Immature natural killer cell (primary cell): ENCODE results near the gene TGDS. TPM values are rescaled to one million over a fixed set of nuclear protein-coding genes. Genes with fewer than 3 reads are reported as not detected.
"Not testable (repeated sequence)": the region's sequence is repeated elsewhere in the genome, so short reads cannot be mapped to it uniquely, and the experiment has no call there.

Source experiments
- DNase-seq, 3 donors: peaks; one replicate each; pipeline ENCODE4 v3.0.0; 2022; ENCODE audit warnings: mixed read lengths in 1 of 3
- H3K27ac Mint-ChIP-seq, 6 donors: one replicate each; pipeline ENCODE4 v1.8.0; 2020; ENCODE audit warnings: mixed read lengths in 6 of 6, mild to moderate bottlenecking in 5 of 6, inconsistent platforms in 4 of 6, moderate library complexity in 3 of 6
- H3K27me3 Mint-ChIP-seq, 3 donors: one replicate each; pipeline ENCODE4 v1.8.0; 2020 to 2021; ENCODE audit warnings: low read depth in 3 of 3, mild to moderate bottlenecking in 3 of 3, mixed read lengths in 3 of 3, moderate library complexity in 3 of 3, inconsistent platforms in 1 of 3
- H3K36me3 Mint-ChIP-seq, 3 donors: one replicate each; pipeline ENCODE4 v1.8.0; 2020; ENCODE audit warnings: mixed read lengths in 3 of 3, inconsistent platforms in 2 of 3, mild to moderate bottlenecking in 2 of 3
- H3K4me1 Mint-ChIP-seq, 2 donors: one replicate each; pipeline ENCODE4 v1.8.0; 2020; ENCODE audit warnings: inconsistent platforms in 2 of 2, mild to moderate bottlenecking in 2 of 2, mixed read lengths in 2 of 2, moderate library complexity in 1 of 2
- H3K4me3 Mint-ChIP-seq, 5 donors: one replicate each; pipeline ENCODE4 v1.8.0; 2020; ENCODE audit warnings: mild to moderate bottlenecking in 5 of 5, mixed read lengths in 5 of 5, inconsistent platforms in 3 of 5, moderate library complexity in 3 of 5
- H3K9me3 Mint-ChIP-seq, 6 donors: one replicate each; pipeline ENCODE4 v1.8.0; 2020; ENCODE audit warnings: mild to moderate bottlenecking in 6 of 6, mixed read lengths in 6 of 6, inconsistent platforms in 4 of 6, moderate library complexity in 3 of 6
- polyA plus RNA-seq, 3 donors: library from polyadenylated mRNA; unstranded; fragments of 300-500 nt; fragmentation: Illumina TruSeq; gene quantifications; one replicate each; pipeline ENCODE4 v1.2.3, GENCODE V29; 2021

Gene TGDS, protein sequence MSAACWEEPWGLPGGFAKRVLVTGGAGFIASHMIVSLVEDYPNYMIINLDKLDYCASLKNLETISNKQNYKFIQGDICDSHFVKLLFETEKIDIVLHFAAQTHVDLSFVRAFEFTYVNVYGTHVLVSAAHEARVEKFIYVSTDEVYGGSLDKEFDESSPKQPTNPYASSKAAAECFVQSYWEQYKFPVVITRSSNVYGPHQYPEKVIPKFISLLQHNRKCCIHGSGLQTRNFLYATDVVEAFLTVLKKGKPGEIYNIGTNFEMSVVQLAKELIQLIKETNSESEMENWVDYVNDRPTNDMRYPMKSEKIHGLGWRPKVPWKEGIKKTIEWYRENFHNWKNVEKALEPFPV
- polyA plus RNA-seq: 10 to 100 TPM in 1 of 3 donors, 1 to 10 TPM in 2; 5.1 to 10.5 (median 8.9) TPM

- peak within 1 kb of the TSS; percentile 84 to 95 (median 94) for H3K27ac Mint-ChIP-seq
- peaks cover 0 to 8% (median 6%) of the 10 kb centered on the region in 3 donors for H3K27me3 Mint-ChIP-seq
- peak; percentile 88 to 90 (median 88) for DNase-seq
- H3K4me3 Mint-ChIP-seq: peak within 1 kb of the TSS; percentile 88 to 97 (median 94)
- H3K9me3 Mint-ChIP-seq: no peaks in the 10 kb centered on the region
- peaks cover 0 to 4% (median 0%) of the 10 kb centered on the region in 3 donors for H3K36me3 Mint-ChIP-seq
- H3K4me1 Mint-ChIP-seq: peaks cover 28 to 47% of the 10 kb centered on the region in 2 donors
These were observed at the start of gene TGDS for GRCh38 chr13:94595950-94596574. TSS of gene TGDS (minus strand) at chr13:94596152. CDS start at chr13:94596136, 16 bp downstream.

- peaks cover 0 to 4% (median 0%) of the 10 kb centered on the region in 3 donors for H3K36me3 Mint-ChIP-seq
- no peaks in the 10 kb centered on the region for H3K4me1 Mint-ChIP-seq
- H3K9me3 Mint-ChIP-seq: peaks cover 0 to 4% (median 0%) of the 10 kb centered on the region in 6 donors
- peaks cover 2 to 5% (median 4%) of the 10 kb centered on the region in 3 donors for H3K27me3 Mint-ChIP-seq
- H3K27ac Mint-ChIP-seq: no peak overlapping the region
- no peak overlapping the region for H3K4me3 Mint-ChIP-seq
- DNase-seq: no peak
These were observed 45.5 kb upstream of the TGDS start for GRCh38 chr13:94641409-94641941.

- peaks cover 0 to 4% (median 0%) of the 10 kb centered on the region in 3 donors for H3K36me3 Mint-ChIP-seq
- no peak overlapping the region for H3K4me3 Mint-ChIP-seq
- H3K27ac Mint-ChIP-seq: no peak overlapping the region
- H3K27me3 Mint-ChIP-seq: peaks cover 2 to 4% (median 2%) of the 10 kb centered on the region in 3 donors
- no peaks in the 10 kb centered on the region for H3K4me1 Mint-ChIP-seq
- DNase-seq: no peak
- H3K9me3 Mint-ChIP-seq: peaks cover 0 to 4% (median 0%) of the 10 kb centered on the region in 6 donors
These were observed 44.8 kb upstream of the TGDS start for GRCh38 chr13:94640721-94641120.

DNA sequence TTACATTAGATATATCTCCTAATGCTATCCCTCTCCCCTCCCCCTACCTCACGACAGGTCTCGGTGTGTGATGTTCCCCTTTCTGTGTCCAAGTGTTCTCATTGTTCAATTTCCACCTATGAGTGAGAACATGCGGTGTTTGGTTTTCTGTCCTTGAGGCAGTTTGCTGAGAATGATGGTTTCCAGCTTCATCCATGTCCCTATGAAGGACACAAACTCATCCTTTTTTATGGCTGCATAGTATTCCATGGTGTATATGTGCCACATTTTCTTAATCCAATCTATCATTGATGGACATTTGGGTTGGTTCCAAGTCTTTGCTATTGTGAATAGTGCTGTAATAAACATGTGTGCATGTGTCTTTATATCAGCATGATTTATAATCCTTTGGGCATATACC lies 41.7 kb upstream of the TGDS start:
- not testable (repeated sequence) for DNase-seq

GRCh38 chr13:94636942-94637578 lies 41.1 kb upstream of the TGDS start:
- Mint-ChIP-seq H3K9me3 (peaks cover 0 to 4% (median 0%) of the 10 kb centered on the region in 6 donors), H3K4me1 (no peaks in the 10 kb centered on the region), H3K27ac (no peak overlapping the region), H3K27me3 (peaks cover 0 to under 1% (median 0%) of the 10 kb centered on the region in 3 donors), H3K4me3 (no peak overlapping the region), H3K36me3 (peaks cover 0 to 11% (median 8%) of the 10 kb centered on the region in 3 donors)
- DNase-seq: no peak

More for the DNA sequence above, 41.7 kb upstream of the TGDS start:
- not testable (repeated sequence) for H3K27ac Mint-ChIP-seq, H3K36me3 Mint-ChIP-seq, H3K9me3 Mint-ChIP-seq, H3K27me3 Mint-ChIP-seq, H3K4me1 Mint-ChIP-seq, H3K4me3 Mint-ChIP-seq

GRCh38 chr13:94636096-94636495 lies 40.1 kb upstream of the TGDS start:
- not testable (repeated sequence) for H3K27ac Mint-ChIP-seq, H3K9me3 Mint-ChIP-seq, DNase-seq, H3K4me1 Mint-ChIP-seq, H3K4me3 Mint-ChIP-seq, H3K27me3 Mint-ChIP-seq
- peaks cover 0 to 13% (median 12%) of the 10 kb centered on the region in 3 donors for H3K36me3 Mint-ChIP-seq

DNA sequence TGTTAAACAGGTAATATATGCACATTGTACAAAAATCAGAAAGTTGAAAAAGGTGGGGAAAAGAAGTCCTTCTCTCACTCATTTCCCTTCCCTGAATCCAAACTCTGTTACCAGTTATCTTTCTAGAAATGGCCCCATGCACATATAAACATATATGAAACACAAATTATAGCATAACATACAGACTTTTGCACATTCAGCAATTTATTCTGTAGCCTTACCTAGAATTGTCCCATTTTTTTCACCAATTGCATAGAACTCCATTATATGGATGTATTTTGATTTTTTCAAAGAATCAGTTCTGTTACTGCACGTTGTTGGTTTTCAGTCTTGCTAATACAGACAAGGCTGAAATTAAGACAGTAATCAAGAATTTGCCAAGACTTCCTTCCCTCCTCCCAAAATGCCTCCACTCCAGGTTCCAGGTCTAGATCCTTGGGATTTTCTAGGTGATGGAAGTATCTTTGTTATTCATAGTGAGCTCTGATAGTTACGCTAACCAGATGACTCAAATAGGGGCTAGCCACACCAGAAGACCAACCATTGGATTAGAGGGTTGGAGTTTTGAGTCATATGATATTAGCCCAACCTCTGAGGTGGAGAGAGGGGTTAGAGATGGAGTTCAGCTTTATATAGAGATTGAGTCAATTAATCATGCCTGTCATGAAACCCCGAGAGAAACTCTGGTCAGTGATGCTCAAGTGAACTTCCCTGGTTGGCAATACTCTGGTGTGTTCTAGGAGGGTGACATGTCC lies 36.5 kb upstream of the TGDS start:
- Mint-ChIP-seq H3K36me3 (peaks cover 0 to 26% (median 22%) of the 10 kb centered on the region in 3 donors), H3K9me3 (peaks cover 0 to 1% (median 0%) of the 10 kb centered on the region in 6 donors), H3K4me3 (no peak overlapping the region), H3K27ac (no peak overlapping the region), H3K27me3 (no peaks in the 10 kb centered on the region), H3K4me1 (no peaks in the 10 kb centered on the region)
- no peak for DNase-seq

- no peaks in the 10 kb centered on the region for H3K4me1 Mint-ChIP-seq
- no peak for DNase-seq
- H3K27me3 Mint-ChIP-seq: no peaks in the 10 kb centered on the region
- no peaks in the 10 kb centered on the region for H3K9me3 Mint-ChIP-seq
- no peak overlapping the region for H3K27ac Mint-ChIP-seq
- H3K36me3 Mint-ChIP-seq: peaks cover 0 to 30% (median 22%) of the 10 kb centered on the region in 3 donors
- no peak overlapping the region for H3K4me3 Mint-ChIP-seq
These were observed 34.9 kb upstream of the TGDS start for GRCh38 chr13:94630858-94631257.

DNA sequence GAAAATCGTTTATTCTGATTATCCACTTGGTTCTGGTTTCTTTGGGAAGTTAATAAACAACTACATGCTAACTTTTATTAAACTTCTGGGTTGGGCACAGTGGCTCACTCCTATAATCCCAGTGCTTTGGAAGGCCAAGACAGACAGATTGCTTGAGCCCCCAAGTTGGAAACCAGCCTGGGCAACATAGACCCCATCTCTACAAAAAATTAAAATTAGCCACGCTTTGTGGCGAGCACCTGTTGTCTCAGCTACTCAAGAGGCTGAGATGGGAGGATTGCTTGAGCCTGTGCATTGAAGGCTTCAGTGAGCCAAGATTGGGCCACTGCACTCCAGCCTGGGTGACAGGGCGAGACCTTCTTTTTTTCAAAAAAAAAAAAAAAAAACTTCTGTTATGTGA lies 27.4 kb upstream of the TGDS start:
- no peaks in the 10 kb centered on the region for H3K9me3 Mint-ChIP-seq
- H3K4me3 Mint-ChIP-seq: no peak overlapping the region
- no peak for DNase-seq
- H3K27me3 Mint-ChIP-seq: no peaks in the 10 kb centered on the region
- H3K4me1 Mint-ChIP-seq: no peaks in the 10 kb centered on the region
- peaks cover 7 to 27% (median 17%) of the 10 kb centered on the region in 3 donors for H3K36me3 Mint-ChIP-seq
- no peak overlapping the region for H3K27ac Mint-ChIP-seq

DNA sequence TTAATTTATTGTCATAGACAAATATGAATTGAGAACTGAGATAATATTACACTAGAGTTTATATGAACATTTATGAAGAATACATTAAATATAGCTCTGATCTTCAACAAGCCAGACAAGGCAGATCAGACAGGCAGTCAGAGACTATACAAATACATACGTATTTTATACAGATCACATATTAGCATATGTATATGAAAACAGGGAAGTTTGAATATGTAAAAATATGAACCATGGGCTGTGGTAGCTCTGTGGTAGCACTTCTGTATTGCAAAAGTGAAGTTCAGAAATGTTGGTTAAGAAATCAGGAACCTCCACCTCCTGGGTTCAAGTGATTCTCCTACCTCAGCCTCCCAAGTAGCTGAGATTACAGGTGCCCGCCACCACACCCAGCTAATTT lies 26.4 kb upstream of the TGDS start:
- Mint-ChIP-seq H3K4me1 (no peaks in the 10 kb centered on the region), H3K4me3 (no peak overlapping the region), H3K27ac (no peak overlapping the region), H3K9me3 (no peaks in the 10 kb centered on the region), H3K27me3 (no peaks in the 10 kb centered on the region), H3K36me3 (peaks cover 7 to 27% (median 11%) of the 10 kb centered on the region in 3 donors)
- DNase-seq: no peak

DNA sequence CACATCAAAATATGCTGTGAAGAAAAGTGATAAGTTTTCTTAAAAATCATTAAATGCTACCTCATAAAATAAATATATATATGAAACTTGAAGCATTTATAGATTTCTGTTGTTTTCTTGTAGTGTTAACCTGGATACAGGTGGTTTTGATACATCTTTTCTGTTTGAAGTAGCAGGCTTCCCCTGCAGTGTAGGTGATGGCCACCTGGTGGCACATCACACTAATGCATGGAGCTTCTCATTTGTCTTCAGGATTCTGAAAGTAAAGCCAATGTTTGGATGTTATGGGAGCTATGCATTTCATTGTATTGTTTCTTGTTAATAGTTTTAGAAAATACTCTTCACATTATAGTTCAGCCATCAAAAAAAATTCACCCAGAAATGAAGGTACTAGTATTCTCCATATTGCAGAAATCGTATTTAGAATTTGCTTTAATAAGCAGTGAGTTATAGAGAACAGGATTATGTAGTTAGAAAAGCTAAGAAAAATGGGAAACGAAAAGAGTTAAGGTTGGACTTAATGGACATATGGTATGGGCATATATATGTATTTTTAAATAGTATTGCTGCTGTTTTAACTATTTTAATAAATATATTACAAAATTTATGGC lies 24.4 kb upstream of the TGDS start:
- Mint-ChIP-seq H3K27ac (peak overlapping the region in 1 of 6 donors; percentile 23), H3K36me3 (peaks cover 7 to 25% (median 8%) of the 10 kb centered on the region in 3 donors), H3K9me3 (no peaks in the 10 kb centered on the region), H3K27me3 (no peaks in the 10 kb centered on the region), H3K4me1 (peaks cover 3 to 10% of the 10 kb centered on the region in 2 donors), H3K4me3 (no peak overlapping the region)
- peak in 1 of 3 donors; percentile 7 for DNase-seq

DNA sequence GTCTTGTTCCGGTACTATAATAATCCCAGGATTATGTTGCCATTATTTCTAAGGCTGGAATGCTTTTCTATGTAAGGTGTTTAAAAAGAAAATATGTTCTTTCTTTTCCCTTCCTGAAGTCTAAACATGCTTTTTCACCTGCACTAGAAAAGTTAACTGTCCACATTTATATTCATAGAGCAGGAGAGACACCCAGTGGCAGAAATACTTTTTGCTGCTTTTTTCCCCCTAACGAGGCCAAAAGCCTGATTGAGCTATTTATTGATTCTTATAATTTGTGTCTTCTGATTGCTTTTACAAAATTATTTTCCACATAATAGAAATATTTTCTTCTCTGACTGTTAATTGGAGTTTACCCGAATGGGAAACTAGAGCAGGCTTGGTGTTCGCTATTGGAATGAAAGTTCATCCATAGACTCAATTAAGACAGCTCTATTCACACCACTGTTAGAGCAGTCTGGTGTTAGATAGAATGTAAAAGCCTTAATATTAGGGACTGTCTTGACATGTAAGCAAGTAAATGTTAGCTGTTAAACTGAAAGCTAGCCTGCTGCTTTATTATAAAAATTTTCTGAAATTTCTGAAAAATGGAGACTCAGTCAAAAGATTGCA lies 21.5 kb upstream of the TGDS start:
- DNase-seq: peak; percentile 28 to 41 (median 39)
- Mint-ChIP-seq H3K27me3 (no peaks in the 10 kb centered on the region), H3K27ac (no peak overlapping the region), H3K4me1 (peaks cover 3 to 10% of the 10 kb centered on the region in 2 donors), H3K4me3 (no peak overlapping the region), H3K36me3 (peaks cover 4 to 16% (median 4%) of the 10 kb centered on the region in 3 donors), H3K9me3 (no peaks in the 10 kb centered on the region)
